Raji (cell line): ENCODE measurements around the gene BATF3.

Source experiments
- POLR2A ChIP-seq: IDR thresholded peaks from 2 replicates; pipeline ENCODE4 v1.6.1; 2011; ENCODE audit warnings: low read depth, low read length, control low read depth; ENCODE audit not compliant: insufficient read depth

BATF3 gene

GRCh38 chr1:212691561-212692071, 8.0 kb downstream of the BATF3 start:
- no peak for TF ChIP-seq POLR2A

- no peak for TF ChIP-seq POLR2A
Measured at GRCh38 chr1:212690816-212691403, 8.7 kb downstream of the BATF3 start.

GRCh38 chr1:212689758-212690529, 9.7 kb downstream of the BATF3 start:
- no peak for TF ChIP-seq POLR2A

GRCh38 chr1:212689196-212689725, 10.4 kb downstream of the BATF3 start:
- TF ChIP-seq POLR2A: no peak

GRCh38 chr1:212688341-212689047, 11.1 kb downstream of the BATF3 start:
- TF ChIP-seq POLR2A: no peak

- no peak for TF ChIP-seq POLR2A
Measured at GRCh38 chr1:212687811-212688210, 11.8 kb downstream of the BATF3 start.

GRCh38 chr1:212686591-212686990, 13.0 kb downstream of the BATF3 start:
- TF ChIP-seq POLR2A: no peak

GRCh38 chr1:212686069-212686468, 13.6 kb downstream of the BATF3 start:
- TF ChIP-seq POLR2A: no peak

GRCh38 chr1:212685429-212685828, 14.2 kb downstream of the BATF3 start:
- no peak for TF ChIP-seq POLR2A

- no peak for TF ChIP-seq POLR2A
Measured at GRCh38 chr1:212684521-212685090, 15.0 kb downstream of the BATF3 start.

- no peak for TF ChIP-seq POLR2A
Measured at GRCh38 chr1:212684076-212684475, 15.6 kb downstream of the BATF3 start.

- TF ChIP-seq POLR2A: 0 out of 2 replicates have a peak, but pooled peaks have one; percentile 21
Measured at GRCh38 chr1:212683357-212683722, 16.3 kb downstream of the BATF3 start.

GRCh38 chr1:212680680-212681389, 18.8 kb downstream of the BATF3 start:
- TF ChIP-seq POLR2A: no peak

GRCh38 chr1:212678456-212679410, 20.9 kb downstream of the BATF3 start:
- no peak for TF ChIP-seq POLR2A

GRCh38 chr1:212677573-212677972, 22.1 kb downstream of the BATF3 start:
- no peak for TF ChIP-seq POLR2A
